Testis (tissue), 2 donors: Measurements from ENCODE around the gene FEM1C.

Experiments
- CTCF ChIP-seq, 3 experiments: fragments of 450-650 bp in 2 of 3; fragments of 200-600 bp in 1 of 3; sonication (generic) in 1 of 3; IDR thresholded peaks; one replicate each; pipeline ENCODE4 v1.5.1; 2016 to 2019; ENCODE audit warnings: antibody characterized with exemption in 3 of 3, mild to moderate bottlenecking in 2 of 3, moderate library complexity in 1 of 3
- POLR2A ChIP-seq: fragments of 450-650 bp; IDR thresholded peaks from one replicate; pipeline ENCODE4 v1.6.1; 2017; ENCODE audit warnings: antibody characterized with exemption, mild to moderate bottlenecking, moderate library complexity

- TF ChIP-seq CTCF (IDR thresholded peaks at IDR 0.05) = no peak
- TF ChIP-seq POLR2A = no peak
Observed at GRCh38 chr5:115522832-115523403, 21.7 kb downstream of the FEM1C start.
